HS-27A (cell line): ENCODE results near the gene CFL1.
"Not testable (repeated sequence)": the region's sequence is repeated elsewhere in the genome, so short reads cannot be mapped to it uniquely, and the experiment has no call there.

ENCODE experiments used
- DNase-seq: peaks from one replicate; pipeline ENCODE4 v3.0.0-alpha.2; 2012; ENCODE audit warnings: low read depth, missing footprints

CFL1 gene

GRCh38 chr11:65856689-65857499 is 1.1 kb downstream of the CFL1 start:
- DNase-seq, result no peak

- DNase-seq, result no peak
Measured at GRCh38 chr11:65855927-65856363, 2.0 kb downstream of the CFL1 start.

- no peak for DNase-seq
Measured at GRCh38 chr11:65854852-65855837, 2.8 kb downstream of the CFL1 start.

GRCh38 chr11:65854161-65854592 is 3.8 kb downstream of the CFL1 start:
- no peak for DNase-seq

GRCh38 chr11:65853246-65853979 is 4.6 kb downstream of the CFL1 start:
- DNase-seq, result no peak

- DNase-seq, result no peak
Measured at GRCh38 chr11:65852508-65853245, 5.3 kb downstream of the CFL1 start.

- DNase-seq, result no peak
Measured at GRCh38 chr11:65851811-65852507, 6.0 kb downstream of the CFL1 start.

GRCh38 chr11:65851083-65851579 is 6.8 kb downstream of the CFL1 start:
- no peak for DNase-seq

GRCh38 chr11:65850217-65851082 is 7.5 kb downstream of the CFL1 start:
- DNase-seq, result no peak

GRCh38 chr11:65849771-65850216 is 8.2 kb downstream of the CFL1 start:
- DNase-seq, result no peak

GRCh38 chr11:65849366-65849765 is 8.6 kb downstream of the CFL1 start:
- DNase-seq, result no peak

GRCh38 chr11:65848693-65849092 is 9.3 kb downstream of the CFL1 start:
- not testable (repeated sequence) for DNase-seq

GRCh38 chr11:65847746-65848145 is 10.2 kb downstream of the CFL1 start:
- DNase-seq, result no peak

GRCh38 chr11:65844231-65844872 is 13.6 kb downstream of the CFL1 start:
- DNase-seq, result no peak

- no peak for DNase-seq
Measured at GRCh38 chr11:65843811-65844210, 14.2 kb downstream of the CFL1 start.

GRCh38 chr11:65842144-65842543 is 15.8 kb downstream of the CFL1 start:
- DNase-seq, result no peak

GRCh38 chr11:65834202-65834601 is 23.8 kb downstream of the CFL1 start:
- DNase-seq, result no peak

GRCh38 chr11:65833297-65834030 is 24.5 kb downstream of the CFL1 start, which contains the start of gene SNX32:
TSS of gene SNX32 (plus strand) at chr11:65833963. CDS start at chr11:65834066, 103 bp downstream.
- DNase-seq, result peak; percentile 90
